Immature natural killer cell (primary cell): Measurements from ENCODE around the gene SCIMP. TPM values are rescaled to one million over a fixed set of nuclear protein-coding genes. Genes with fewer than 3 reads are reported as not detected.

ENCODE experiments used
- DNase-seq, 3 donors: peaks; one replicate each; pipeline ENCODE4 v3.0.0; 2022; ENCODE audit warnings: mixed read lengths in 1 of 3
- H3K27ac Mint-ChIP-seq, 6 donors: one replicate each; pipeline ENCODE4 v1.8.0; 2020; ENCODE audit warnings: mixed read lengths in 6 of 6, mild to moderate bottlenecking in 5 of 6, inconsistent platforms in 4 of 6, moderate library complexity in 3 of 6
- H3K27me3 Mint-ChIP-seq, 3 donors: one replicate each; pipeline ENCODE4 v1.8.0; 2020 to 2021; ENCODE audit warnings: low read depth in 3 of 3, mild to moderate bottlenecking in 3 of 3, mixed read lengths in 3 of 3, moderate library complexity in 3 of 3, inconsistent platforms in 1 of 3
- H3K36me3 Mint-ChIP-seq, 3 donors: one replicate each; pipeline ENCODE4 v1.8.0; 2020; ENCODE audit warnings: mixed read lengths in 3 of 3, inconsistent platforms in 2 of 3, mild to moderate bottlenecking in 2 of 3
- H3K4me1 Mint-ChIP-seq, 2 donors: one replicate each; pipeline ENCODE4 v1.8.0; 2020; ENCODE audit warnings: inconsistent platforms in 2 of 2, mild to moderate bottlenecking in 2 of 2, mixed read lengths in 2 of 2, moderate library complexity in 1 of 2
- H3K4me3 Mint-ChIP-seq, 5 donors: one replicate each; pipeline ENCODE4 v1.8.0; 2020; ENCODE audit warnings: mild to moderate bottlenecking in 5 of 5, mixed read lengths in 5 of 5, inconsistent platforms in 3 of 5, moderate library complexity in 3 of 5
- H3K9me3 Mint-ChIP-seq, 6 donors: one replicate each; pipeline ENCODE4 v1.8.0; 2020; ENCODE audit warnings: mild to moderate bottlenecking in 6 of 6, mixed read lengths in 6 of 6, inconsistent platforms in 4 of 6, moderate library complexity in 3 of 6
- polyA plus RNA-seq, 3 donors: library from polyadenylated mRNA; unstranded; fragments of 300-500 nt; fragmentation: Illumina TruSeq; gene quantifications; one replicate each; pipeline ENCODE4 v1.2.3, GENCODE V29; 2021

Gene SCIMP
- 1 to 10 TPM; 5.9 to 7.3 (median 6.5) TPM for polyA plus RNA-seq

DNA sequence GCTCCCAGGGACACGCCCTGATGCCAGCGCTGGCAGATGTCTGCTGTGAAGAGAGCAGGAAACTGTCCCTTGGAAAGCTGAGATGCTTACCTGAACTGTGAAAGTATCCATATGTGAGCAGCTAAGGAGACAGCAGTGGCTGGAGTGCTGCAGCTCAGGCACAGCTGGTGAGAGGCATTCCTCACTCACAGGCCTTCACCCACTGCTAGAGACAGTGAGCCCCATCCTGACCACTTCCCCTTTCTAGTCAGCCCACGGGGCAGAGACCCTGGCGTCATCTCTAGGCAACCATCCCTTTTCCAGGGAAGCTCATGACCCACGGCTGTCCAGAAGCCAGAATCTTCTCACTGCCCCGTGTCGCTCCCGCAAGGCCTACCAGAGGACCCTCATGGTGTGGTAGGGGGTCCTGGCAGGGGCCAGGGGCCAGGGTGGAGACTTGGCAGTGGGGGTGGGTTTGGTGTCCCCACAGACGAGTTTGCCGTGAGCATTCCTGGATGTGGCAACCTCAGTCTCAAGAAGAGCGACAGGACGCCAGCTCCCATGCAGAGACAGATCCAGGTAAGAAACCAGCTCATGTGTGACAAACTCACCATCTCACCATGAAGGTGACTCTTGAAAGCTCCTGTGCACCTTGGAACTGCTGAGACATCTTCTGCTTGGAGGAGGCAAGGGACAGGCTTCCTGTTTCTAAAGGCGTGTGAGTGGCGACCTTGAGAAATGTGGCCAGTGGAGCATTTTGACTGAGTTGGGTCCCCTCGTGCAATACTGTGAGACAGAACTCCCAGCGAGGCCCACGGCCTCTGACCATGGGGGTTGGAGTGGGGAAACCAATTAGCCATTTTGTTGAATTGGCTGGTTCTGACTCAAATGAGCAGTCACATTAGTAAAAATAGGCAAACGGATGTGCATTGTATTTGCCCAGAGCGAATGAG lies at the start of gene SCIMP:
TSS of gene SCIMP (minus strand) at position 216 of the 932 bp plus-strand sequence. CDS start at position 111, 105 bp downstream.
- peak within 1 kb of the TSS; percentile 83 to 95 (median 90) for H3K27ac Mint-ChIP-seq
- H3K4me3 Mint-ChIP-seq = peak within 1 kb of the TSS; percentile 46 to 78 (median 61)

GRCh38 chr17:5283571-5284315 lies 49.1 kb upstream of the SCIMP start:
- no peaks in the 10 kb centered on the region for H3K36me3 Mint-ChIP-seq
- H3K4me1 Mint-ChIP-seq = peaks cover 50 to 63% of the 10 kb centered on the region in 2 donors
- H3K4me3 Mint-ChIP-seq = peak overlapping the region; percentile 85 to 94 (median 90)
- no peak for DNase-seq
- H3K27me3 Mint-ChIP-seq = peaks cover 12 to 26% (median 15%) of the 10 kb centered on the region in 3 donors
- no peaks in the 10 kb centered on the region for H3K9me3 Mint-ChIP-seq
- peak overlapping the region; percentile 42 to 90 (median 77) for H3K27ac Mint-ChIP-seq

More for the DNA sequence above, at the start of gene SCIMP:
- DNase-seq = no peak
- Mint-ChIP-seq H3K27me3 (peaks cover 0 to 2% (median 0%) of the 10 kb centered on the region in 3 donors), H3K4me1 (peaks cover 78 to 88% of the 10 kb centered on the region in 2 donors), H3K9me3 (no peaks in the 10 kb centered on the region), H3K36me3 (peaks cover 5 to 13% (median 7%) of the 10 kb centered on the region in 3 donors)

- DNase-seq = no peak
- Mint-ChIP-seq H3K36me3 (no peaks in the 10 kb centered on the region), H3K27ac (peak overlapping the region; percentile 74 to 91 (median 85))
Observed at GRCh38 chr17:5282642-5283217, 48.1 kb upstream of the SCIMP start.

DNA sequence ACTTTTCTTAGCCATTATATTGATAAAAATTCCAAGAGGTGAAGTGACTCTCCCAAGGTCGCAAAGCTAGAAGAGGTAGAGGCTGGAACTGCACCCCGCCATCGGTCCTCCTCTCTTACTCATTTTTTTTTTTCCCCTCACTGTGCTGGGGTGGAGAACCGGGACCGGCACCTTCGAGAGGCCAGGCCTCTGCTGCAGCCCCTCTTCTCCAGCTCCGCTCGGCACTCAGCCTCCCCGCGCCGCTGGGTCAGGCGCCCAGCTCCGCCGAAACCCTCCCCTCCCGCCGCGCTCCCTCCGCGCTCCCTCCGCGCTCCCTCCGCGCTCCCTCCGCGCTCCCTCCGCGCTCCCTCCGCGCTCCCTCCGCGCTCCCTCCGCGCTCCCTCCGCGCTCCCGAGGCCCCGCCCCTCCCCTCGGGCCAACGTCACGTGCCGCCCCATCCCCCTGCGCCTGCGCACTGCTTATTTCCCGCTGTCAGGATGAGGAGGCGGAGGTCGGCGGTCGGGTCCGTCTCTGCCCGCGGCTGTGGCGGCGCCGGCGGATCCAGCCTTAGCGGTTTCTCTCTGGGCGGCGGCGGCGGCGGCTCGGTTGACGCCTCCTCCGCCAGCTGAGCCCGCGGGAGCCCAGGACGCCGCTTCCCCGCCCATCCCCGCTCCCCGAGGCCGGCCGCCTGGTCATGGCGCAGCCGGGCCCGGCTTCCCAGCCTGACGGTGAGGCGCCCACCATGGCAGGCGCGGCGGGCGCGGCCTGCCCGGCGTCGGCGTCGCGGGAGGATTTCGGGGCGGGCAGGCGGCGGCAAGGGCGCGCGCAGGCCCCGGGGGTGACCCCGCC lies 47.4 kb upstream of the SCIMP start, which contains the start of gene RABEP1:
TSS of gene RABEP1 (plus strand) at position 471 of the 828 bp plus-strand sequence. CDS start at position 674, 203 bp downstream.
- DNase-seq = peak; percentile 94 to 95 (median 95)
- H3K9me3 Mint-ChIP-seq = no peaks in the 10 kb centered on the region
- H3K4me1 Mint-ChIP-seq = peaks cover 44 to 52% of the 10 kb centered on the region in 2 donors
- no peaks in the 10 kb centered on the region for H3K36me3 Mint-ChIP-seq
- peaks cover 12 to 26% (median 15%) of the 10 kb centered on the region in 3 donors for H3K27me3 Mint-ChIP-seq
- peak within 1 kb of the TSS; percentile 76 to 91 (median 87) for H3K27ac Mint-ChIP-seq
- peak within 1 kb of the TSS; percentile 85 to 94 (median 90) for H3K4me3 Mint-ChIP-seq

More at GRCh38 chr17:5282642-5283217, 48.1 kb upstream of the SCIMP start:
- Mint-ChIP-seq H3K4me3 (peak overlapping the region; percentile 85 to 94 (median 90)), H3K4me1 (peaks cover 45 to 55% of the 10 kb centered on the region in 2 donors), H3K27me3 (peaks cover 12 to 26% (median 15%) of the 10 kb centered on the region in 3 donors), H3K9me3 (no peaks in the 10 kb centered on the region)

DNA sequence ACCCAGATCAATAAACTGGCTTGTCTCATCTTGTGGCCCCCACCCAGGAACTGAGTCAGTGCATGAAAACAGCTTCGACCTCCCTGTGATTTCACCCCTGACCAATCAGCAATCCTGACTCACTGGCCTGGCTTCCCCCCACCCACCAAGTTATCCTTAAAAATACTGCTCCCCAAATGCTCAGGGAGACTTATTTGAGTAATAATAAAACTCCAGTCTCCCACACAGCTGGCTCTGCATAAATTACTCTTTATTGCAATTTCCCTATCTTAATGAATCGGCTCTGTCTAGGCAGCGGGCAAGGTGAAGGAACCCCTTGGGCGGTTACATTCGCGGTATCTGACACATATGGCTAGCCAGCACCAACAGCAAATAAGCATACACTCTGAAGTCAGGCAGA lies 37.7 kb upstream of the SCIMP start:
- Mint-ChIP-seq H3K4me1 (no peaks in the 10 kb centered on the region), H3K27ac (no peak overlapping the region), H3K9me3 (no peaks in the 10 kb centered on the region), H3K36me3 (no peaks in the 10 kb centered on the region), H3K4me3 (no peak overlapping the region), H3K27me3 (peaks cover 0 to 2% (median 0%) of the 10 kb centered on the region in 3 donors)
- no peak for DNase-seq

DNA sequence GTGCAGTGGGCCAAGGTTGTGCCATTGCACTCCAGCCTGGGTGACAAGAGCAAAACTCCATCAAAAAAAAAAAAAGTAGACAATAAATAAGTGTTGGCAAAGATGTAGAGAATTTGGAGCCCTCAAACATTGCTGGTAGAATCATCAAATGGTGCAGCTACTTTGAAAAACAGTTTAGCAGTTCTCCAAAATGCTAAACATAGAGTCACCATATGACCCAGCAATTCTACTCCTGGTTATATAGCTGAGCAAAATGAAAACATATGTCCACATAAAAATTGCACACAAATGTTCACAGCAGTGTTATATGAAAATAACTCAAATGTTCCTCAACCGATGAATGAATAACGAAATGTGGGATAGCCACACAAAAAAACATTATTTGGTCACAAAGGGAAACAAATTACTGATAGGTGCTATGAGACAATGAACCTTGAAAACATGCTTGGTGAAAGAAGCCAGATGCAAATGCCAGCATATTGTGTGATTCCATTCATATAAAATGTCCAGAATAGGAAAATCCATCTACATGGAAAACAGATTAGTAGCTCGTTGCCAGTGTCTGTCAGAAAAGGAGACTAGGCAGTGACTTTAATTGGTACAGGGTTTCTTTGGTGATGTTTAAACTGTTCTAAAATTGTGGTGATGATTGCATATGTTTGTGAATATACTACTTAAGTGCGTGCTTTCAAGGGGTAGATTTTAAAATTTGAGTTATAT lies 34.7 kb upstream of the SCIMP start:
- DNase-seq = no peak
- Mint-ChIP-seq H3K9me3 (no peaks in the 10 kb centered on the region), H3K4me3 (no peak overlapping the region), H3K27me3 (no peaks in the 10 kb centered on the region), H3K27ac (no peak overlapping the region), H3K36me3 (no peaks in the 10 kb centered on the region), H3K4me1 (no peaks in the 10 kb centered on the region)

- Mint-ChIP-seq H3K27me3 (no peaks in the 10 kb centered on the region), H3K4me3 (no peak overlapping the region), H3K9me3 (no peaks in the 10 kb centered on the region), H3K27ac (no peak overlapping the region), H3K36me3 (no peaks in the 10 kb centered on the region), H3K4me1 (no peaks in the 10 kb centered on the region)
- DNase-seq = no peak
Observed at GRCh38 chr17:5264893-5265292, 30.2 kb upstream of the SCIMP start.

- Mint-ChIP-seq H3K4me1 (no peaks in the 10 kb centered on the region), H3K36me3 (no peaks in the 10 kb centered on the region), H3K9me3 (no peaks in the 10 kb centered on the region), H3K27ac (no peak overlapping the region), H3K27me3 (no peaks in the 10 kb centered on the region), H3K4me3 (no peak overlapping the region)
- no peak for DNase-seq
Observed at GRCh38 chr17:5263441-5263840, 28.8 kb upstream of the SCIMP start.

- Mint-ChIP-seq H3K27me3 (no peaks in the 10 kb centered on the region), H3K27ac (no peak overlapping the region), H3K9me3 (no peaks in the 10 kb centered on the region)
Observed at GRCh38 chr17:5262416-5262991, 27.8 kb upstream of the SCIMP start.

DNA sequence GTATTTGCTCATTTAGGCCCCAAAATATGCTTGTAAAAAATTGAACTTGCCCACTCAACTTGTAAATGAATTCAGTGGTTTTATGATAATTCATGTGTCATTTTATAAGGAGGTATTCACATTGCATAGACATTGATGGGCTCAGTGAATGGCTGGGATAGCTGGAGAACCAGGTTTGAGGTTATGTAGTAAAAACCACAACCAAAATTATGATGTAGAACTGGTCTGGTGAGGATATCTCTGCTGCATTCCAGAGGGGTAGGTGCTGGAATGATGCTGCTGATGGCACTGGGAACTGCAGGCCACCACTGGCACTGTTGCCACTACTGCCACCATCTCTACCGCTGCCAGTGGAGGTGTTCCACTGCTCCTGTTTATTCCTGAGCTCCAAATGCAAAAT lies 25.9 kb upstream of the SCIMP start:
- H3K9me3 Mint-ChIP-seq = no peaks in the 10 kb centered on the region

More at GRCh38 chr17:5262416-5262991, 27.8 kb upstream of the SCIMP start:
- H3K4me3 Mint-ChIP-seq = no peak overlapping the region
- H3K36me3 Mint-ChIP-seq = no peaks in the 10 kb centered on the region
- H3K4me1 Mint-ChIP-seq = no peaks in the 10 kb centered on the region
- no peak for DNase-seq

DNA sequence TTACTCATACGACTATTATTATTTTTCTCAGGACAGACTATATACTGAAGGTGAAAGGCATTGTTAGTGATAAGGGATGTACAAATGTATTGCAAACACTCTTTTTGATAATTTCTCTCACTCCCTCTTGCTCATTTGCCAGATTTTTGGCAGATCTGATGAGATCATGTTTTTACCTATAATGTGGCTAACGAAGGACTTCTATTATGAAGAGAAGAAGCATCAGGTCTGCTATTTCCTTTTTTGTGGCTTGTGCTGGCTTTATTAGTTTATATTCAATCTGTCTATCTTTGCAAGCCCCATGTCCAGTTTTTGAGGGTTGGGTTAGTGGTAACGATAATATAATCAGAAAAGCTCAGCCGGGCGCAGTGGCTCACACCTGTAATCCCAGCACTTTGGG lies 22.5 kb upstream of the SCIMP start:
- H3K4me1 Mint-ChIP-seq = peaks cover 14 to 23% of the 10 kb centered on the region in 2 donors
- no peak overlapping the region for H3K4me3 Mint-ChIP-seq
- H3K27ac Mint-ChIP-seq = peak overlapping the region in 1 of 6 donors; percentile 5
- H3K36me3 Mint-ChIP-seq = no peaks in the 10 kb centered on the region
- H3K9me3 Mint-ChIP-seq = no peaks in the 10 kb centered on the region
- H3K27me3 Mint-ChIP-seq = no peaks in the 10 kb centered on the region
- DNase-seq = no peak

More for the DNA sequence above, 25.9 kb upstream of the SCIMP start:
- H3K27me3 Mint-ChIP-seq = no peaks in the 10 kb centered on the region
- H3K4me3 Mint-ChIP-seq = no peak overlapping the region
- no peaks in the 10 kb centered on the region for H3K36me3 Mint-ChIP-seq
- peak overlapping the region in 1 of 6 donors; percentile 16 for H3K27ac Mint-ChIP-seq
- no peak for DNase-seq
- peaks cover under 1 to 7% of the 10 kb centered on the region in 2 donors for H3K4me1 Mint-ChIP-seq

- H3K4me3 Mint-ChIP-seq = peak overlapping the region in 3 of 5 donors; percentile 36 to 50 (median 37)
- H3K9me3 Mint-ChIP-seq = no peaks in the 10 kb centered on the region
- DNase-seq = no peak
- H3K27me3 Mint-ChIP-seq = no peaks in the 10 kb centered on the region
- H3K4me1 Mint-ChIP-seq = peaks cover 14 to 23% of the 10 kb centered on the region in 2 donors
- H3K36me3 Mint-ChIP-seq = no peaks in the 10 kb centered on the region
- H3K27ac Mint-ChIP-seq = peak overlapping the region in 3 of 6 donors; percentile 3 to 64 (median 51)
Observed at GRCh38 chr17:5254903-5255521, 20.4 kb upstream of the SCIMP start.
